MM.1S (cell line): ENCODE results near the gene PRPH2.

Experiments used
- DNase-seq: peaks from one replicate; pipeline ENCODE4 v3.0.0-alpha.2; 2015
- H2AFZ ChIP-seq: fragments of 300-600 bp; sonication (generic); 2 replicates; pipeline ENCODE4 v1.6.0; 2016; ENCODE audit warnings: antibody characterized with exemption, low read length
- H3F3A ChIP-seq: fragments of 300-600 bp; sonication (generic); 2 replicates; pipeline ENCODE4 v1.6.1; 2016; ENCODE audit warnings: mild to moderate bottlenecking, antibody characterized with exemption, low read length, moderate library complexity, mixed read lengths; ENCODE audit not compliant: insufficient read depth
- H3K27ac ChIP-seq: fragments of 300-600 bp; sonication (generic); 2 replicates; pipeline ENCODE4 v1.5.1; 2016; ENCODE audit warnings: mild to moderate bottlenecking, low read length
- H3K27me3 ChIP-seq: fragments of 300-600 bp; sonication (generic); replicated peaks from 2 replicates; pipeline ENCODE4 v1.6.0; 2016; ENCODE audit warnings: low read length; ENCODE audit not compliant: insufficient read depth
- H3K36me3 ChIP-seq: fragments of 300-600 bp; sonication (generic); replicated peaks from 2 replicates; pipeline ENCODE4 v1.6.1; 2016; ENCODE audit warnings: mild to moderate bottlenecking, low read length, mixed read lengths; ENCODE audit not compliant: insufficient read depth
- H3K4me1 ChIP-seq: fragments of 300-600 bp; sonication (generic); 2 replicates; pipeline ENCODE4 v1.6.1; 2016; ENCODE audit warnings: low read length, mixed read lengths
- H3K4me2 ChIP-seq: fragments of 300-600 bp; sonication (generic); 2 replicates; pipeline ENCODE4 v1.6.0; 2016; ENCODE audit warnings: low read depth, low read length
- H3K4me3 ChIP-seq: fragments of 300-600 bp; sonication (generic); 2 replicates; pipeline ENCODE4 v1.5.1; 2016; ENCODE audit warnings: low read length, mixed read lengths
- H3K79me2 ChIP-seq: fragments of 300-600 bp; sonication (generic); 2 replicates; pipeline ENCODE4 v1.6.1; 2016; ENCODE audit warnings: mixed run types, low read length, mixed read lengths
- H3K9ac ChIP-seq: fragments of 300-600 bp; sonication (generic); 2 replicates; pipeline ENCODE4 v1.6.1; 2016; ENCODE audit warnings: low read length, mixed read lengths
- H3K9me2 ChIP-seq: fragments of 300-600 bp; sonication (generic); replicated peaks from 2 replicates; pipeline ENCODE4 v1.6.1; 2016; ENCODE audit warnings: mild to moderate bottlenecking, low read length, mixed read lengths; ENCODE audit not compliant: insufficient read depth
- H3K9me3 ChIP-seq: fragments of 300-600 bp; sonication (generic); replicated peaks from 2 replicates; pipeline ENCODE4 v1.6.1; 2016; ENCODE audit warnings: mild to moderate bottlenecking, low read length, mixed read lengths; ENCODE audit not compliant: insufficient read depth
- H4K20me1 ChIP-seq: fragments of 300-600 bp; sonication (generic); 2 replicates; pipeline ENCODE4 v1.6.1; 2016; ENCODE audit warnings: mild to moderate bottlenecking, low read length, moderate library complexity, mixed read lengths; ENCODE audit not compliant: insufficient read depth
- EZH2 ChIP-seq: fragments of 300-600 bp; sonication (generic); optimal IDR thresholded peaks from 2 replicates; pipeline ENCODE3; 2017; ENCODE audit warnings: low read depth, mild to moderate bottlenecking, antibody characterized with exemption, low read length, mixed read lengths
- EZH2phosphoT487 ChIP-seq: fragments of 300-600 bp; sonication (generic); IDR thresholded peaks from 2 replicates; pipeline ENCODE4 v1.6.1; 2018; ENCODE audit warnings: antibody characterized with exemption, low read length
- TF ChIP-seq, protein P1 (sequence below): fragments of 300-600 bp; sonication (generic); IDR thresholded peaks from 2 replicates; pipeline ENCODE4 v1.5.1; 2016; ENCODE audit warnings: antibody characterized with exemption, low read length, mixed read lengths

The PRPH2 gene

GRCh38 chr6:42690151-42690702 lies 32.2 kb downstream of the PRPH2 start:
- no peak for DNase-seq
- Histone ChIP-seq H3K27ac (no peak overlapping the region), H2AFZ (no peak overlapping the region), H4K20me1 (no peaks in the 10 kb centered on the region), H3K9ac (no peak overlapping the region), H3K9me3 (no peaks in the 10 kb centered on the region), H3K4me1 (no peaks in the 10 kb centered on the region), H3K79me2 (no peaks in the 10 kb centered on the region), H3K4me2 (no peak overlapping the region), H3K9me2 (no peaks in the 10 kb centered on the region), H3F3A (no peaks in the 10 kb centered on the region), H3K36me3 (0 out of 2 replicates have a peak, but pooled peaks cover 4% of the 10 kb centered on the region), H3K4me3 (no peak overlapping the region), H3K27me3 (no peaks in the 10 kb centered on the region)
- TF ChIP-seq, protein P1, sequence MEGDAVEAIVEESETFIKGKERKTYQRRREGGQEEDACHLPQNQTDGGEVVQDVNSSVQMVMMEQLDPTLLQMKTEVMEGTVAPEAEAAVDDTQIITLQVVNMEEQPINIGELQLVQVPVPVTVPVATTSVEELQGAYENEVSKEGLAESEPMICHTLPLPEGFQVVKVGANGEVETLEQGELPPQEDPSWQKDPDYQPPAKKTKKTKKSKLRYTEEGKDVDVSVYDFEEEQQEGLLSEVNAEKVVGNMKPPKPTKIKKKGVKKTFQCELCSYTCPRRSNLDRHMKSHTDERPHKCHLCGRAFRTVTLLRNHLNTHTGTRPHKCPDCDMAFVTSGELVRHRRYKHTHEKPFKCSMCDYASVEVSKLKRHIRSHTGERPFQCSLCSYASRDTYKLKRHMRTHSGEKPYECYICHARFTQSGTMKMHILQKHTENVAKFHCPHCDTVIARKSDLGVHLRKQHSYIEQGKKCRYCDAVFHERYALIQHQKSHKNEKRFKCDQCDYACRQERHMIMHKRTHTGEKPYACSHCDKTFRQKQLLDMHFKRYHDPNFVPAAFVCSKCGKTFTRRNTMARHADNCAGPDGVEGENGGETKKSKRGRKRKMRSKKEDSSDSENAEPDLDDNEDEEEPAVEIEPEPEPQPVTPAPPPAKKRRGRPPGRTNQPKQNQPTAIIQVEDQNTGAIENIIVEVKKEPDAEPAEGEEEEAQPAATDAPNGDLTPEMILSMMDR: no peak
- TF ChIP-seq EZH2 (no peak), EZH2phosphoT487 (no peak)

DNA sequence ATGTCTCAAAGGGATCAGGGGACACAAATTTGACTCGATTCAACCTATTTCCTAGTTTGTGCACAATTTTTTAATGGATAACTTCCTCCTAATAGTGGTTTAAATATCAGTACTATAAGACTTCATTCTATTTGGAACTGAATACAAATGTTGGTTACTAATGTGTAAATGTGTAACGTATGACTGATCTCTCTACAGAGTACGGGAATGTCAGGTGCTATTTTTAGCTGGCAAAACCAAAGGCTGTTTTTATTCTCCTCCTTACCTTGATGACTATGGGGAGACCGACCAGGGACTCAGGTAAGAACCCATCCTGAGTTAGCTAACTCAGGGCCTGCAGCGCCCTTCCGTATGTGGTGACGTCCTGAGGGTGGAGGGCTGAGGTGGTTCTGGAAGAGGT lies 33.0 kb downstream of the PRPH2 start:
- TF ChIP-seq, protein P1: no peak
- TF ChIP-seq EZH2: no peak
- no peak for TF ChIP-seq EZH2phosphoT487
- 0 out of 2 replicates have a peak, but pooled peaks cover 4% of the 10 kb centered on the region for H3K36me3 ChIP-seq

GRCh38 chr6:42688281-42688680 lies 34.1 kb downstream of the PRPH2 start:
- H4K20me1 ChIP-seq: no peaks in the 10 kb centered on the region
- no peak for DNase-seq
- no peaks in the 10 kb centered on the region for H3K9me3 ChIP-seq
- TF ChIP-seq, protein P1: no peak
- no peak for TF ChIP-seq EZH2
- TF ChIP-seq EZH2phosphoT487: no peak
- no peak overlapping the region for H2AFZ ChIP-seq
- no peak overlapping the region for H3K9ac ChIP-seq
- no peaks in the 10 kb centered on the region for H3K4me1 ChIP-seq
- no peaks in the 10 kb centered on the region for H3K27me3 ChIP-seq
- H3K9me2 ChIP-seq: no peaks in the 10 kb centered on the region
- 0 out of 2 replicates have a peak, but pooled peaks cover 4% of the 10 kb centered on the region for H3K36me3 ChIP-seq
- H3K4me3 ChIP-seq: no peak overlapping the region
- H3K27ac ChIP-seq: no peak overlapping the region
- H3K4me2 ChIP-seq: no peak overlapping the region
- H3K79me2 ChIP-seq: no peaks in the 10 kb centered on the region
- H3F3A ChIP-seq: no peaks in the 10 kb centered on the region

More for the DNA sequence above, 33.0 kb downstream of the PRPH2 start:
- Histone ChIP-seq H3K4me2 (no peak overlapping the region), H3F3A (no peaks in the 10 kb centered on the region), H3K9me3 (no peaks in the 10 kb centered on the region), H4K20me1 (no peaks in the 10 kb centered on the region), H3K4me1 (no peaks in the 10 kb centered on the region), H3K27ac (no peak overlapping the region), H3K27me3 (no peaks in the 10 kb centered on the region), H3K9me2 (no peaks in the 10 kb centered on the region), H2AFZ (no peak overlapping the region), H3K4me3 (no peak overlapping the region), H3K79me2 (no peaks in the 10 kb centered on the region), H3K9ac (no peak overlapping the region)
- no peak for DNase-seq
